NCI-H187 treated with DMSO at 0.1 percent for 48 hours (cell line): ENCODE results near the gene HOXC12.
A peak's percentile ranks its signal among the peaks of the same experiment; 100 is the strongest.

Source experiments
- DNase-seq: peaks from one replicate; lab custom pipeline; 2025; lab: John Stamatoyannopoulos, UW

Gene HOXC12, protein sequence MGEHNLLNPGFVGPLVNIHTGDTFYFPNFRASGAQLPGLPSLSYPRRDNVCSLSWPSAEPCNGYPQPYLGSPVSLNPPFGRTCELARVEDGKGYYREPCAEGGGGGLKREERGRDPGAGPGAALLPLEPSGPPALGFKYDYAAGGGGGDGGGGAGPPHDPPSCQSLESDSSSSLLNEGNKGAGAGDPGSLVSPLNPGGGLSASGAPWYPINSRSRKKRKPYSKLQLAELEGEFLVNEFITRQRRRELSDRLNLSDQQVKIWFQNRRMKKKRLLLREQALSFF

DNA sequence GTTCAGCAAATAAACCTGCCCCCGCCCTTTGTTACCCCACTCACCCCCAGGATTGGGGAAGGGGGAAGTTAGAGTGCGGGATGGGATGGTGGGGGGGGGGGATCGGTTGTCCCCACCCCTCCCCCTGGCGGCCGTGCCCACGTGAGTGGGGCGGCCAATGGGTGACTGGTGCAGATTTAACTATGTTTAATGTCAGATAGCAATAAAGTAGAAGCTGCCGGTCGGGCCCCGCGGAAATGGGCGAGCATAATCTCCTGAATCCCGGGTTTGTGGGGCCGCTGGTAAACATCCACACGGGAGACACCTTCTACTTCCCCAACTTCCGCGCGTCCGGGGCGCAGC, at the start of gene HOXC12:
HOXC12 (plus strand) TSS at position 210 of the 342 bp plus-strand sequence; CDS start at position 237, 27 bp downstream.
- no peak for DNase-seq

DNA sequence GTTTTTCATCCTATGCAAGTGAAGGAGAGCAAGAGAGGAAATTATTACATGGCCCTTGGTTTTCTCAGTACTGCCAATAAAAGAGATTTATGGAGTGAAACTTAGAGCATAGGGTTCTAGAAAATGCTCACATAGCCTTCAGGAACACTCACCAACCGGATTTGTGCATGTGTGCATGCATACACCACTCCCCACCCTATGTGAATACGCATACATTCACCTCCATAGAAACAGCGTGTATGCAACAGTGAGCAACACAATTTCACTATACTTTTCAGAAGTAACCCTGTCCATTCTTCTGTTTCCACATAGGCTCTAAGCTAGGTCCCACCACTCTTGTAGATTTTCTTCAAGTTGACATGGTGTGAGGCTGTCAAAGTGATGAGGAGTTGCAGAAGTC, 47.6 kb upstream of the HOXC12 start:
- no peak for DNase-seq

DNA sequence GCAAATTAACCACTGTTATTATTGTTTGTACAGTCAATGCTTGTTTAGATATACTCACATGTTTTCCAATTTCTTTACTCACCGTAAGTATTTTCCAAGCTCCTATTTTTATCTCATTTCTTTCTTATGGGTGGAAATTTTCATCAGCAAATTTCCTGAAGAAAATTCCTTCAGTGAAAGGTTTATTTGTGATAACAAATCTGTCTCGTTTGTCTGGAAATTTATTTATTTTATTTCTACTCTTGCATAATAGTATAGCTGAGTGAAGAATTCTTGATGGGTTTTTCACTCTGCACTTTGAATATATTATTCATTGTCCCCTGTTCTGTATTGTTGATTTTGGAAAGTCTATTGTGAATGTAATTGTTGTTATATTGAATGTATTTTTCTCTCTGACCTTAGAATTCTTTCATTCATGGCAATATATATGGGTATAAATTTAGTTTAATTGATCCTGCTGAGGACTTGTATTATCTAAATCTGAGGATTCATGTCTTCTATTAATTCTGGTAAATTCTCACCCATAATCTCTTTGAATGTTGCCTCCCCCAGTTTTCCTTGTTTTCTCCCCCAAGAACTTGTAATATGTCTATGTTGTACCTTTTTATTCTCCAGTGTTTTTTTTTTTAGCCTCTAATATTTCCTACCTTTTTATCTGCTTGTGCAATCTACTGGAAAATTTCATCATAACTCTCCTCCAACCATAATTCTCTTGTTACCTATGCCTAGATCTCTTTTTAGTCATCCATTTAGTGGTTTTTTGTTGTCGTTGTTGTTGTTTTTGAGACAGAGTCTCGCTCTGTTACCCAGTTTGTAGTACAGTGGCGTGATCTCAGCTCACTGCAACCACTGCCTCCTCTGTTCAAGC, 37.7 kb upstream of the HOXC12 start:
- DNase-seq = no peak

DNA sequence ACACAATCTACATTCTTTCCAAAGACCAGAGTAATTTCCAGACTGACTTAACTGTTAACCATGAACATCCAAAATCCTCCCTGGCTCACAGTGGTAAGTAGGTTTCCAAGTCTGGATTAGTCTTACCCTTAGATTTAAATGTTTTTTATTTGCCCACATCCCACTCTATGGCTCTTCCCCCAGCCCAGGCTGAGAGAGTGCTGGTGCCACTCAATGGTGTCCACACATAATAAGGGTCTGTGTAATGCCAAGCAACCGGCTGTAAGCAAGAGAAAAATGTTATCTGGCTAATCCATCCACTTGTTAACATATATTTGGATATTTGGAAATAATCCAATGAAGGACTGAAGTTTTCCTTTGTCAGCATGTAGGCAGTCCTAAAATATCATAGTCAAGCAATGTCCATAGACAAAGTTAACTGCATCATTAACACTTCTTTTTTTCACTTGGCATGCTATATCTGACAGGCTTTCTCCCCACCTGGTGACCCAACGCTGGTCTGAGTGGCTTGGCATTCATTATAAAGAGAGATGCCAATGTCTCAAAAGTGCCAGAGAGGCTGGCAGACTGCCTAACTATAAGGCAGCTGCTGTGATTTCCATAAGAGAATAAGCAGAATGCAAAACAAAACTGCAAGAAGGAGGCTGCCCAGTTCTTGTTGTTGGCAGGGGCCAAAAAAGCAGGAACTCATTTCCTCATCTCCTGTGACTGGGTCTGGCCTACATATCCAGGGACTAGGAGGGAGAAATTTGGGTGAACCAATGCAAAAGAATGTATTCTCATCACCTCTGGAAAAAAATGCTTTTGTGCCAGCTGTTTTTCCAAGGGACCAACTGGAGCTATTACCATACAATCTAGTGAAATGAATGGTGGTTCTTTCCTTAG, 29.9 kb upstream of the HOXC12 start:
- no peak for DNase-seq

DNA sequence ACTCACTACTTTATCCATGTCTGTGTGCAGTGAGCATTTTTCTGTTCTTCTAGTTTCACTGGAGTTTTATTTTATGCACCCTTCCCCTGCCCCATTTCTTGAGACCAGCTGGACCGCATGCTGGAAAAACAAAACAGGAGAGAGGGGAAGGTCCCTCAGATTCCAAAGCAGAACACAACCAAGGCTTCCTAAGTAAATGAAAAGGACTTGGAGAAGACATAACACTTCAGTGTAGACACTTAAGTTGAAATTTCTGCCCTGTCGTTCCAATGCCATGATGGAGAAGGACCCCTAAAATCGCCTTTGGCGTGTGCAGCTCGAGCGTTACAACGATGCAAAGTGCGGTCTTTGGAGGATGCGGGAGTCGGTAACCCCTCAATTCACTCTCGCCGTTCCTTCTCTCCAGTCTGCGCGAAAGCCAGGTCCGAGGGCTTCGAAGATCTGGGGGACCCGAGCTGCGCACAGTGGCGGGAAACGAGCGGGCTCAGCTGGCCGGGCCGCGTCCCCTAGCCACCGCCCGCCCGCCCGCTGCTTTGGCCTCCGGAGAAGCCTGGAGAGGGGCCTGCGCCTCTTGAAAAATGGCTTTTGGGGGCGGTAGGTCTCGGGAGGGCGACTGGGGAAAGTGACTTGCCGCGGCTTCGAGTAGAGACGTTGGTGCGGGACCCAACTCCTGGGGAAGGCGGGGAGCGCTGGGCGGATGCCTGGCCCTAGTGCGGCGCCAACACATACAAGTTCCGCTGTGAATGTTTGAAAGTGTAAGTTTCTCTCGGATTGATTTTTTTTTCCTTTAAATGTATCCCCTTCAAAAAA, 27.3 kb upstream of the HOXC12 start:
- no peak for DNase-seq

DNA sequence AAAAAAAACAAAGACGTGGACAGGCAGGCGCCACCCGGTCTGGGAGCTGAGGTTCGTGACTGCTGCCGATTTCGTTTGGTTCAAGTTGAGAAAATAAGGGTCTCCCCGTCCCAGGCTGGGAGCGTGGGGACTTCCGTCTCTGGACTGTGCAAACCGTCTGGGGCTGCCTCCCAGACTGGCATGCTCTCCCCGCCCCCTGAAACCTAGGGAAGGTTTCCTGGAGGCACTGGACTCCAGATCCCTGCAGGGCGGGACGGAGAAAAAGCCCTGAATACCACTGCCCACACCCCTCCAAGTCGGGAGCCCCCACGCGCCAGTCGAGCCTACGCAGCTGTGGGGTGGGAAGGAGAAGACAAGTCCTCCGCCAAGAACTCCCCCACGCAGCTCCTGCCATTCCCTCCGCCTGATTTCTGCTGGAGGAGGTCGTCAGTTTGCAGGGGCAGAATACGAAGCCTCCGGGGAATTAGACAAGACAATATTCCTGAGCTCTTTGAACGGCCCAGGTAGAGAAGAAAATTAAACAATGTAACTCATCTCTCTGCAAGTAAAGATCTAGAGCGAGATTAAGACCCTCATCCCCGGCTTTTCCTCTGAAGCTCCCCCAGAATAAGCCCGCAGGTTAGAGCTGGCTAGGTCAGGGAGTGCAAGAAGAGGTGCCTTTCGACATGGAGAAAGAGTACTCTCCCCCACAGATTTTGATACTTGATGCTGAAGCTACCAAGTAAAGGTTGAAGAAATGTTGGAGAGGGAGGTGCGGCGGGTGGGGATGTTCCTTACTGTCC, 26.5 kb upstream of the HOXC12 start:
- no peak for DNase-seq

DNA sequence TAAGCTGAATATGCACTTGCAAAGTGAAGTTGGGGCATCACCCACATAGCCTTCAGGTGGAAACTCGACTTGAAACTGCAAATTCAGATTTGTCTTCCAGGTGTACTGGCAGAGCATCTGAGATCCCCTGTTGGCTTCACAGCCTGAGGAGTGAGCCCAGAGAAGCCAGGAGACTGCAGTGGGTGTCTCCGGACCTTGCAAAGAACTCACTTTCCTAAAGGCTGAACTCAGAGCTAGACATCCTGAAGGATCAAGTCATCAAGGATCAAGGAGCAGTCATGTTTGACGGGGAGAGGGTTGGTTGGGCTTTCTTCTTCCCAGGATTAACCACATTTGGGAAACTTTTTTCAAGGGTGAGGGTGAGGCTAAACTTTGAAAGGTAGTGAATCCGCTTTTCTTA, 25.2 kb upstream of the HOXC12 start:
- no peak for DNase-seq

DNA sequence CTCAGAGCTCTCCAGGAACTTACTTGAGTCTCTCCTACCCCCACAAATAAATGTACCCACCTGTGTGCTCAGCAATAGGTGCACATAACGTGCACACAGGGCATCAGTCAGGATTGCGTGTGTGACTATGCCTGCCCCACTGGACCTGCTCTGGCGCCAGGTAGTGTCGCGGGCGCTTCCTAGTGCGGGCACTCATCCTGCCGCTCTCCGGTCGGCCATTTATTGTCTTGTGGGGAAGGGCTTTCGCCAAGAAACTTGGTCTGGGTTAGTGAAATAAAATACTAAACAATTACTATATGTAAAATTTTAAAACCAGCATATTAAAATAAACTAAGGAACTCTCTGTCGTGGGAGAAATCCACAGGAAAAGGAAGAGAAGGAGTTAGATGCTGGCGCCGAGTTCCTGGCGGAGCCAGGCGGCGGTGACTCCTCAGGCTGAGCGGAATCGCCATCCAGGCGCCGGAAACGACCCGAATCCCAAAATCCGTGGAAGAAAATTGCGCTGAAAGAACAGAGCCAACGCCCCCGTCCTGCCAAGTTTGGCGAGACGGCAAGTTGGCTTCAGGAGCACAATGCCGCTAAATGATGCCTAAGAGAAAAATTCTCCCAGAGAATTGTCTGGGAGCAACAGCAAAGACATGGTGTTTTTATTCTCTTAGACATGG, 24.0 kb upstream of the HOXC12 start:
- no peak for DNase-seq

DNA sequence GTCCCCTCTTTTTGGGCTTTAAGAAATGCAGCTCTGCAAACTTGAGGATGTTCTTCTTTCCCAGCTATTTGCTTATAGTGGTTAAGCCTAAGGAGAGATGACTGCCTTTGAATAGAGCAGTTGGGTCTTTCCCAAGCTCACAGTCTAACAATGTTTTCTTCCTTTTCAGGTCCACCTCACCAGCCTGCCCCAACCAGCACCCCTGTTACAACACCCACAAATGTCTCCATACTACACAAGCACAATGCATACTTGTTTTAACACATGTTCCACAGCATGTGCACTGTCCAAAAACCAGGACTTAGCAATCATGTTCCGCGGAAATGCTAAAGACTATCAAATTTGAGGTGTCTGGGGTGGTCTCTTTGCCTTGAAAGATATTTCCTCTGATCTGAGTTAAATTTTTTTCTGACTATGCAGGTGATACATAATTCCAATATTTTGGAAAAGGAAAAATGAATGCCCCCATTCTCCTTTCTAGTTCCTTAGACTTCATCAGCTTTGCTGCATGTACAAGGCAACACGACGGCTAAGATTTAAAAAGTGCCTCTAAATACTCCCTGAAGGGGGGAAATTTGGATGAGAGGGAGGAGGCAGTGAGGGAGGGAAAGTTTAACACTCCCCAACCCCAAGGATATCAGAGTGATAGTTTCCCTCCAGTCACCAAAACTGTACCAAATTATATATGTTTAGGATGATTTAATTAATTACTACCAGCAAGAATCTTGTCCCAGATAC, 22.7 kb upstream of the HOXC12 start:
- DNase-seq = no peak

DNA sequence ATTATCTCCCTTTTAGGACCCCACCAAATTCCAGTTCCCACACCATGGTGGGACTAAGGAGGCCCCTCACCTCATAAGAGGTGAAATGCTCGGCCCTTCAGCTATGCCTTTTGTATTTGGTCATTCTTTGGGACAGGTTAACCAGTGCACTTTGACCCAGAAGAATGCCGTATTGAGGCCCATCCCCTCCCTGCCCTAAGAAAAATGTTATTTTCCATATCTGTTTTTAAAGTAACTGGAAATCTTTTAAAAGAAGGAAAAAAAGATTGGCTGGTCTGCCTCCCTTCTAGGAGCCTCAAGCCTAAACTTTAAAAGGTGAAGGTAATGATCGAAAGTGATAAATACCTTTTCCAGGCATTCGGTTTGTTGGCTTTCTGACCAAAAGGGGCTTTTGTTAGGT, 21.8 kb upstream of the HOXC12 start:
- no peak for DNase-seq

DNA sequence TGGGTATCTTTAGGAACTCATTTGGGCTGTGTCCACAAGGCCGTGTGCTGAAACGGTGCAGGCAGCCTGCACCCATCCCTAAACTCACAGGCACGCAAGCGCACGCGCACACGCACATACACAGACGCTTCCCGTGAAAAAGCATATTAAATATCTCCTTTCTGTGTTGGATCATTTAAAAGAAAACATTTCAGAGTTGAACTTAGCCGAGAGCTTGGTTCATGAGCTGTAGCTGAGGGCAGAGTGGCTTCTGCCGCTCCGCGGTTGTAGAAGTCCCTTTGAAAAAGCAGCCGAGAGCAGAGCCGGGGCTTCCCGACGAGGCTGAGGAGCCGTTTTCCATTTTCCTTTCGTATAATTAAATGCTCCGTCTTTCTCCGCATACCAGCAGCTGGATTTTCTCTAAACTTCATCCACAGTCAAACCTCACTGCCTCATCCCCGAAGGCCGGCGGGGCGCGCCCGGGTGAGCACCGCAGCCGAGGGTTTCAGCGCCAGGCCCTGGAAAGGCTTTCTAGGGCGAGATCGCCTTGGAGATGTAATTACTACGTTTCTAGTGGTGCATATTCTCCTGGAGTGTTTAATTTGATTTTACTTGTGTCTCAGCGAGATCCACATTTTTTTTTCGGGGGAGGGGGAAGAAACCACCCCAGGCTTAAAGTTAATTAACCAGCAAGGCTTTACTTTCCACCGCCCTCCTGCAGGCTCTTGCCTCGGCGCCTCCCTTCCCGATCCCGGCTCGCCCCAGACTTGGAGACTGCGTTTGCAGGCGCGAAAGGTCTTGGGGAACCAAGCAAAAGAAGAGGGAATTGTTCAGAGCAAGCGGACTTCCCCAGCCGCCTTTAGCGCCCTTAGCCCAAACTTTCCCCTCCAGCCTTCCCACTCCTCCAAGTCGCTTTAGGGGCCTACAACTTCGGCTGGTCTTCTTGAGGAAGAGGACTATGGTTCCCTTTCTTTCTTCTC, 19.0 kb upstream of the HOXC12 start:
- no peak for DNase-seq

DNA sequence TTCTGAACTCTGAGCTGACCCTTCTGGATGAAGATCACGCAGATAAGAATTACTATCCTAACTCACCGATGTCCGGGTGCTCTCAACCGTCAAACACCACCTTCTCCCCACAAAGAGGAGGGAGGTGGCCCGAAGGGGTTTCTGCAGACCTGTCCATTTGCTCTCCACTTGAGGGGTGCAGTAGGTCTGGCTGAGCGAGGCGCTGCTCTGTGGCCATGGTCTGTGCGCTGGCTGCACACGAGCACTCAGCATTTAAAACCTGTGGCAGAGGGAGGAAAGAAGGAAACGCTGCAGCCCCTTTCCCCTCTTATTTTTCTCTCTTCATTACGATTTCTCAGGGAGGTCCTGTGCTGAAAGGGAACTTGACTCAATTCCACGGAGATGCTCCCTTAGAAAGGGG, 17.6 kb upstream of the HOXC12 start:
- no peak for DNase-seq

DNA sequence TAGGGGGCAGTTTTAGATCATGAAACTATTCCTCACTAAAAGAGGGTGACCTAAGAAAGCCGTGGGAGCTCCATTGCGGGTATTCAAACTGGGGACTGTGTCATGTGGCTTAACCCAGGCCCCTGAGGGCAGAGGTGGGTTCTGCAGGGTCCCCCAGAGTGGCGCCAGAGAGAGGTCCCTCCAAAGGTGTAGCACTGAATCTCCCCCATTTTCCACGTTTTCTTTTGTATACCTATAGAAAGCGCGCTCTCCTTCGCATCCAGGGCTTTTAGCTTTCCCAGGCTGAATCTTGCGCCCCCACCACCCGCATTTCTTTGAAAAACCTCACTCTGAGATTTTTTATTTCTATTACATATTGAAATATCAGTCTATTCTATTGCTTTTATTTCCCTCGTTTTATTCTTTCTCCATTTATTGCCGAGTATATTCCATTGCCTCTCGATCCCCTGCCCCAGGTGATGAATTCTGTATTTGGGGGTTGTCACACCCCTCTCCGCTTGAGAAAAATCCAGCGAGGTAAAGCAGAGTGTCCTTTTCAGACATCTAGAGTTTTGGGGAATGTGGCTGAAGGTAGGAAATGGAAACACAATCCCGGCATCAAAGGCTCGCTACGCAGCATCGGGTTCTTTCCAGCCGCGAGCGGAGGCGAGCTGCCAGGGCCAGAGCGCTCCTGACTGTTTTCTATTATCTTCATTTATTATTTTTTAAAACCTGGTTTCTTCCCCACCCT, 16.9 kb upstream of the HOXC12 start:
- DNase-seq = no peak

DNA sequence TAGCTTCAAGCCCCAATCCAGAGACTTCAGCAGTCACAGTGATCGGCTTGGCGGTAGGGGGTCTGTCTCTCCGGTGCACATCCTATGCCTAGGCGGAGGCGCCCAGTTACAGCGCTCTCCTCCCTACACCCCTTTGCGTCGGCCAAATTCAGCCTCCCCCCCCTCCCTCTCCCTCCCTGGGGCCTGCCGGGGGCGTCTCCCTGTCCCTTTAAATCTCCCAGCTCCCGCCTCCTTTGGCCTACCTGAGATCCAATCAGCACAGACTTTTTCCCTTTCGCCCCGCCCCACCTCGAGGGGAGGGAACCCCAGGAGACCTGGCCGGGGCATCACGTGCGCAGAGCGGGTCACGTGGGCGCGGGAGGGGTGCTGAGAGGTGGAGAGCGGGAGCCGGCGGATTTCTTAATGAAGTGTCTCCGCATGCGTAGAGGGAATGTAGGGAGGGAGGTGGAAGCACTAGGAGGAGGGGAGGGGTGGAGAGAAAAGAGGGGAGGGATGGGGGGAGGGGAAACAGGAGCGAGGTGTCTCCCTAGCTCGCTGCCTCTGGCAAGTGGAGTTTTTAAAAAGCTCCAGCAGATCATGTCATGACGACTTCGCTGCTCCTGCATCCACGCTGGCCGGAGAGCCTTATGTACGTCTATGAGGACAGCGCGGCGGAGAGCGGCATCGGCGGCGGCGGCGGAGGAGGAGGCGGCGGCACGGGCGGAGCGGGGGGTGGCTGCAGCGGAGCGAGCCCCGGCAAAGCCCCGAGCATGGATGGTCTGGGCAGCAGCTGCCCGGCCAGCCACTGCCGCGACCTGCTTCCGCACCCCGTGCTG, 16.2 kb upstream of the HOXC12 start, which contains the start of gene HOXC13:
HOXC13 (plus strand) TSS at position 506 of the 815 bp plus-strand sequence; CDS start at position 582, 76 bp downstream.
- DNase-seq = peak; percentile 99

DNA sequence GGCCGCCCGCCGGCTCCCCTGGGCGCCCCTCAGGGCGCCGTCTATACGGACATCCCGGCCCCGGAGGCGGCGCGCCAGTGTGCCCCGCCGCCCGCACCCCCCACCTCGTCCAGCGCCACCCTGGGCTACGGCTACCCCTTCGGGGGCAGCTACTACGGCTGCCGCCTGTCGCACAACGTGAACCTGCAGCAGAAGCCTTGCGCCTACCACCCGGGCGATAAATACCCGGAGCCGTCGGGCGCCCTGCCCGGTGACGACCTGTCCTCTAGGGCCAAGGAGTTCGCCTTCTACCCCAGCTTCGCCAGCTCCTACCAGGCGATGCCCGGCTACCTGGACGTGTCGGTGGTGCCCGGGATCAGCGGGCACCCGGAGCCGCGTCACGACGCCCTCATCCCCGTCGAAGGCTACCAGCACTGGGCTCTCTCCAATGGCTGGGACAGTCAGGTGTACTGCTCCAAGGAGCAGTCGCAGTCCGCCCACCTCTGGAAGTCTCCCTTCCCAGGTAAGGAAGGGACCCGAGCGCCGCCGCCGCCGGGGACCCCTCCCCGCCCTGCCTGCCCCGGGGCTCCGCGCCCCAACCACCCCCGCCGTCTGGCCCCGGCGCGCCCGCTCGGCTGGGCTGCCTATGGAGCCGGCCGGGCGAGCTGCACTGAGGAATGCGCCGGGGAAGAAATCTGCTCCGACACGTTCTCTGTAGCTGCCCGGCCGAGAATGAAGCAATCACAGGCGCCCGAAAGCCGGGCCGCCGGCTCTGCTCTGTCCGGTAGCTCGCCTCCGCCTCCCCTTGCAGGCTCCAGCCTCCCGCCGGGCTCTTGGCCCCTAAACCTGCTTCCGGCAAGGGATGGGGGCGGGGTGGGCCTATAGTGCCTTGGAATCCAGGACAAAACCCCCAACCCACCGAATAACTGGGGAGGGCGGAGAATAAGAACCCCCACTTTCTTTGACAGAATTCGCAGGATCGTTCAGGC, 15.3 kb upstream of the HOXC12 start:
- no peak for DNase-seq
